GM23248 (cell line): ENCODE results near the gene RRP1. TPM values are rescaled to one million over a fixed set of nuclear protein-coding genes. Genes with fewer than 3 reads are reported as not detected.
"Not testable (repeated sequence)": the region's sequence is repeated elsewhere in the genome, so short reads cannot be mapped to it uniquely, and the experiment has no call there.

Source experiments
- DNase-seq: peaks from one replicate; pipeline ENCODE4 v3.0.0-alpha.2; 2015
- H2AFZ ChIP-seq: fragments of 200-600 bp; sonication (generic); 2 replicates; pipeline ENCODE4 v1.6.1; 2016; ENCODE audit warnings: antibody characterized with exemption
- H3F3A ChIP-seq: fragments of 200-600 bp; sonication (generic); 2 replicates; pipeline ENCODE4 v1.6.1; 2016; ENCODE audit warnings: mild to moderate bottlenecking, antibody characterized with exemption, mixed run types; ENCODE audit not compliant: insufficient read depth
- H3K27ac ChIP-seq: fragments of 200-600 bp; sonication (generic); 2 replicates; pipeline ENCODE4 v1.5.1; 2016; ENCODE audit warnings: mild to moderate bottlenecking
- H3K27me3 ChIP-seq: fragments of 200-600 bp; sonication (generic); replicated peaks from 2 replicates; pipeline ENCODE4 v1.6.1; 2016; ENCODE audit warnings: mild to moderate bottlenecking; ENCODE audit not compliant: insufficient read depth
- H3K36me3 ChIP-seq: fragments of 200-600 bp; sonication (generic); 2 replicates; pipeline ENCODE4 v1.6.1; 2016; ENCODE audit warnings: low read depth, mild to moderate bottlenecking
- H3K4me1 ChIP-seq: fragments of 200-600 bp; sonication (generic); 2 replicates; pipeline ENCODE4 v1.6.1; 2016; ENCODE audit warnings: mild to moderate bottlenecking; ENCODE audit not compliant: insufficient read depth
- H3K4me2 ChIP-seq: fragments of 200-600 bp; sonication (generic); one replicate; pipeline ENCODE4 v1.6.1; 2016; ENCODE audit warnings: mild to moderate bottlenecking; ENCODE audit not compliant: unreplicated experiment
- H3K4me3 ChIP-seq: fragments of 200-600 bp; sonication (generic); 2 replicates; pipeline ENCODE4 v1.5.1; 2016; ENCODE audit warnings: mild to moderate bottlenecking
- H3K79me2 ChIP-seq: fragments of 200-600 bp; sonication (generic); 2 replicates; pipeline ENCODE4 v1.6.1; 2016; ENCODE audit warnings: mild to moderate bottlenecking; ENCODE audit not compliant: insufficient read depth
- H3K9ac ChIP-seq: fragments of 200-600 bp; sonication (generic); 2 replicates; pipeline ENCODE4 v1.6.1; 2016; ENCODE audit warnings: mild to moderate bottlenecking
- H3K9me2 ChIP-seq: fragments of 200-600 bp; sonication (generic); 2 replicates; pipeline ENCODE4 v1.6.1; 2016; ENCODE audit warnings: mixed run types, mild to moderate bottlenecking, moderate library complexity; ENCODE audit not compliant: insufficient read depth
- H3K9me3 ChIP-seq: fragments of 200-600 bp; sonication (generic); one replicate; pipeline ENCODE4 v1.6.1; 2017; ENCODE audit warnings: low read depth
- H4K20me1 ChIP-seq: fragments of 200-600 bp; sonication (generic); 2 replicates; pipeline ENCODE4 v1.6.0; 2016; ENCODE audit not compliant: insufficient read depth
- EZH2 ChIP-seq: fragments of 200-600 bp; sonication (generic); IDR thresholded peaks from 2 replicates; pipeline ENCODE4 v1.6.1; 2018; ENCODE audit warnings: antibody characterized with exemption, mild to moderate bottlenecking; ENCODE audit not compliant: insufficient read depth, poor library complexity, severe bottlenecking
- EZH2phosphoT487 ChIP-seq: fragments of 200-600 bp; sonication (generic); IDR thresholded peaks from 2 replicates; pipeline ENCODE4 v1.6.1; 2018; ENCODE audit warnings: antibody characterized with exemption, moderate library complexity, mild to moderate bottlenecking, low read depth; ENCODE audit not compliant: insufficient read depth
- WGBS, 2 experiments: methylation state at CpG; one replicate each; pipeline ENCODE4 v1.1.6; 2015 to 2017; ENCODE audit warnings: low lambda C conversion rate in 2 of 2, low coverage in 1 of 2; ENCODE audit errors: missing lambda C conversion rate in 2 of 2; 5-methylcytosine and 5-hydroxymethylcytosine counted together
- in situ Hi-C: fragments of 300-500 bp; cut with MboI; formaldehyde crosslinking; loops from 2 replicates; pipeline ENCODE4 v1.15.0; 2020
- polyA plus RNA-seq: library from polyadenylated mRNA; unstranded; fragments of >200 nt; fragmentation: Nextera tagmentation; extraction: Ambion mirVana; gene quantifications from 2 replicates; pipeline ENCODE4 v1.2.1, GENCODE V29; 2016
- total RNA-seq: library from RNA; depleted of rRNA; stranded (reverse); fragments of >200 nt; shearing (Covaris generic); gene quantifications from 2 replicates; pipeline ENCODE4 v1.2.3, GENCODE V29; 2014

The RRP1 gene
- total and polyA plus RNA-seq, 2 experiments from 2014 or later, result 17.6 to 22.3 TPM

- Histone ChIP-seq H3K27me3 (no peaks in the 10 kb centered on the region), H3K79me2 (no peaks in the 10 kb centered on the region), H3K36me3 (no peaks in the 10 kb centered on the region), H3F3A (no peaks in the 10 kb centered on the region), H3K4me3 (no peak overlapping the region), H2AFZ (no peak overlapping the region), H3K9ac (no peak overlapping the region), H3K9me2 (no peaks in the 10 kb centered on the region), H3K9me3 (no peaks in the 10 kb centered on the region), H4K20me1 (no peaks in the 10 kb centered on the region), H3K4me1 (no peaks in the 10 kb centered on the region), H3K4me2 (no peak overlapping the region), H3K27ac (no peak overlapping the region)
- in situ Hi-C loops, result no loop called here
- WGBS, 2 experiments, result 53 to 54% methylated on average over 3 of the region's 3 CpGs
- no peak for TF ChIP-seq EZH2phosphoT487
- TF ChIP-seq EZH2, result no peak
- DNase-seq, result no peak
These were observed 29.3 kb downstream of the RRP1 start for GRCh38 chr21:43818685-43819084.

GRCh38 chr21:43819511-43820405, 30.4 kb downstream of the RRP1 start:
- no peaks in the 10 kb centered on the region for H3K9me2 ChIP-seq
- 76 to 80% methylated on average over 19 to 25 of the region's 25 CpGs for WGBS, 2 experiments
- peaks cover 5% of the 10 kb centered on the region; the same call in 1 of the 2 replicates for H3K4me1 ChIP-seq
- in situ Hi-C loops, result loop anchor here (10.0 kb wide), 1 partner anchor 145 kb away; no protein-coding TSS in a partner anchor
- H3K79me2 ChIP-seq, result no peaks in the 10 kb centered on the region
- H3K27ac ChIP-seq, result no peak overlapping the region
- no peak for DNase-seq
- no peak overlapping the region for H2AFZ ChIP-seq
- no peaks in the 10 kb centered on the region for H3K36me3 ChIP-seq
- TF ChIP-seq EZH2, result no peak
- TF ChIP-seq EZH2phosphoT487, result no peak
- H3K9me3 ChIP-seq, result no peaks in the 10 kb centered on the region
- H3K9ac ChIP-seq, result no peak overlapping the region
- H3K27me3 ChIP-seq, result no peaks in the 10 kb centered on the region
- no peak overlapping the region for H3K4me2 ChIP-seq
- H3F3A ChIP-seq, result peaks cover 5% of the 10 kb centered on the region
- H4K20me1 ChIP-seq, result no peaks in the 10 kb centered on the region
- H3K4me3 ChIP-seq, result no peak overlapping the region

GRCh38 chr21:43820466-43820865, 31.1 kb downstream of the RRP1 start:
- no peaks in the 10 kb centered on the region for H3K36me3 ChIP-seq
- H3K79me2 ChIP-seq, result no peaks in the 10 kb centered on the region
- no peak overlapping the region for H3K9ac ChIP-seq
- H4K20me1 ChIP-seq, result no peaks in the 10 kb centered on the region
- TF ChIP-seq EZH2 (no peak), EZH2phosphoT487 (no peak)
- H3K4me1 ChIP-seq, result peaks cover 8% of the 10 kb centered on the region; the same call in 1 of the 2 replicates
- no peaks in the 10 kb centered on the region for H3K9me3 ChIP-seq
- no peak overlapping the region for H3K27ac ChIP-seq
- H2AFZ ChIP-seq, result no peak overlapping the region
- no peak overlapping the region for H3K4me3 ChIP-seq
- DNase-seq, result no peak
- H3K4me2 ChIP-seq, result no peak overlapping the region
- no peaks in the 10 kb centered on the region for H3K9me2 ChIP-seq
- in situ Hi-C loops, result loop anchor here (10.0 kb wide), 1 partner anchor 144 kb away; no protein-coding TSS in a partner anchor
- H3K27me3 ChIP-seq, result no peaks in the 10 kb centered on the region
- peaks cover 10% of the 10 kb centered on the region for H3F3A ChIP-seq
- WGBS, 2 experiments, result 86 to 90% methylated on average over 11 of the region's 11 CpGs

GRCh38 chr21:43822166-43822565, 32.8 kb downstream of the RRP1 start:
- H3K4me1 ChIP-seq, result not testable (repeated sequence)
- WGBS, 2 experiments, result 85 to 100% methylated on average over 2 to 25 of the region's 25 CpGs

GRCh38 chr21:43822741-43823140, 33.4 kb downstream of the RRP1 start:
- not testable (repeated sequence) for H3K9me3 ChIP-seq, H3K4me3 ChIP-seq, H3K27ac ChIP-seq, H3K4me2 ChIP-seq, H2AFZ ChIP-seq, H3K4me1 ChIP-seq, H4K20me1 ChIP-seq, H3K9me2 ChIP-seq, DNase-seq, H3K36me3 ChIP-seq, H3F3A ChIP-seq, H3K79me2 ChIP-seq, H3K9ac ChIP-seq, H3K27me3 ChIP-seq
- in situ Hi-C loops, result loop anchor here (10.0 kb wide), 1 partner anchor 142 kb away; no protein-coding TSS in a partner anchor
- 86 to 96% methylated on average over 3 to 4 of the region's 5 CpGs for WGBS, 2 experiments

More at GRCh38 chr21:43822166-43822565, 32.8 kb downstream of the RRP1 start:
- H3K27ac ChIP-seq, H3K4me3 ChIP-seq, H3F3A ChIP-seq, H3K9ac ChIP-seq, H3K9me2 ChIP-seq, H3K36me3 ChIP-seq, H3K27me3 ChIP-seq, DNase-seq, H3K4me2 ChIP-seq, H3K79me2 ChIP-seq, H2AFZ ChIP-seq, H4K20me1 ChIP-seq, H3K9me3 ChIP-seq: not testable (repeated sequence)
- in situ Hi-C loops, result loop anchor here (10.0 kb wide), 1 partner anchor 143 kb away; no protein-coding TSS in a partner anchor
